GM23338 (cell line): Measurements from ENCODE around the gene DPEP3. TPM values are rescaled to one million over a fixed set of nuclear protein-coding genes. Genes with fewer than 3 reads are reported as not detected.
"Not testable (repeated sequence)": the region's sequence is repeated elsewhere in the genome, so short reads cannot be mapped to it uniquely, and the experiment has no call there.

Source experiments
- ATAC-seq: fragments of 200-7000 bp; cut with Tn5 transposase; 3 replicates; pipeline ENCODE4 v1.9.1; 2020
- DNase-seq: peaks from one replicate; pipeline ENCODE4 v3.0.0-alpha.2; 2015; ENCODE audit warnings: low spot score
- H2AFZ ChIP-seq: fragments of 200-600 bp; sonication (generic); 2 replicates; pipeline ENCODE4 v1.8.0; 2016; ENCODE audit warnings: antibody characterized with exemption, mild to moderate bottlenecking, moderate library complexity
- H3F3A ChIP-seq: fragments of 200-600 bp; sonication (generic); replicated peaks from 2 replicates; pipeline ENCODE4 v1.8.0; 2017; ENCODE audit warnings: antibody characterized with exemption, mixed run types, low read depth
- H3K27ac ChIP-seq: fragments of 200-600 bp; sonication (generic); 2 replicates; pipeline ENCODE4 v1.6.1; 2016; ENCODE audit warnings: low read depth
- H3K27me3 ChIP-seq: fragments of 200-600 bp; sonication (generic); 2 replicates; pipeline ENCODE4 v1.8.0; 2016; ENCODE audit warnings: mild to moderate bottlenecking, mixed run types, moderate library complexity; ENCODE audit not compliant: insufficient read depth
- H3K36me3 ChIP-seq: fragments of 200-600 bp; sonication (generic); 2 replicates; pipeline ENCODE4 v1.8.0; 2016; ENCODE audit warnings: mild to moderate bottlenecking; ENCODE audit not compliant: insufficient read depth
- H3K4me1 ChIP-seq: fragments of 200-600 bp; sonication (generic); 2 replicates; pipeline ENCODE4 v1.8.0; 2016; ENCODE audit warnings: mild to moderate bottlenecking, moderate library complexity; ENCODE audit not compliant: insufficient read depth
- H3K4me2 ChIP-seq: fragments of 200-600 bp; sonication (generic); 2 replicates; pipeline ENCODE4 v1.7.1; 2017; ENCODE audit warnings: mixed run types
- H3K4me3 ChIP-seq: fragments of 200-600 bp; sonication (generic); 2 replicates; pipeline ENCODE4 v1.6.1; 2016; ENCODE audit warnings: mixed run types
- H3K79me2 ChIP-seq: fragments of 200-600 bp; sonication (generic); replicated peaks from 2 replicates; pipeline ENCODE4 v1.8.0; 2017; ENCODE audit warnings: mild to moderate bottlenecking; ENCODE audit not compliant: insufficient read depth
- H3K9me2 ChIP-seq: fragments of 200-600 bp; sonication (generic); 2 replicates; pipeline ENCODE4 v1.8.0; 2017; ENCODE audit not compliant: insufficient read depth
- H4K20me1 ChIP-seq: fragments of 200-600 bp; sonication (generic); replicated peaks from 2 replicates; pipeline ENCODE4 v1.8.0; 2017; ENCODE audit warnings: mild to moderate bottlenecking; ENCODE audit not compliant: insufficient read depth
- H3K27ac Mint-ChIP-seq: 2 replicates; pipeline ENCODE4 v1.8.0; 2020; ENCODE audit warnings: inconsistent platforms, mild to moderate bottlenecking, moderate library complexity, mixed read lengths
- H3K27me3 Mint-ChIP-seq: 3 replicates; pipeline ENCODE4 v1.8.0; 2022; ENCODE audit warnings: low read depth, mild to moderate bottlenecking, moderate library complexity, mixed read lengths, inconsistent platforms; ENCODE audit not compliant: insufficient read depth, poor library complexity
- H3K36me3 Mint-ChIP-seq: 3 replicates; pipeline ENCODE4 v1.8.0; 2021; ENCODE audit warnings: low read depth, mild to moderate bottlenecking, inconsistent platforms, moderate library complexity, mixed read lengths
- H3K4me1 Mint-ChIP-seq: 3 replicates; pipeline ENCODE4 v1.8.0; 2020; ENCODE audit warnings: mild to moderate bottlenecking, inconsistent platforms, mixed read lengths
- H3K4me3 Mint-ChIP-seq: 3 replicates; pipeline ENCODE4 v1.8.0; 2021; ENCODE audit warnings: moderate library complexity, mild to moderate bottlenecking, inconsistent platforms, mixed read lengths
- H3K9me3 Mint-ChIP-seq: 3 replicates; pipeline ENCODE4 v1.8.0; 2020; ENCODE audit warnings: moderate library complexity, mild to moderate bottlenecking, inconsistent platforms, mixed read lengths
- ETS1 ChIP-seq: IDR thresholded peaks from 2 replicates; pipeline ENCODE4 v1.6.1; 2016; ENCODE audit warnings: antibody characterized with exemption
- EZH2 ChIP-seq: fragments of 200-600 bp; sonication (generic); IDR thresholded peaks from one replicate; pipeline ENCODE4 v1.8.0; 2017; ENCODE audit warnings: antibody characterized with exemption, mild to moderate bottlenecking, low read depth; ENCODE audit not compliant: unreplicated experiment
- EZH2phosphoT487 ChIP-seq: fragments of 200-600 bp; sonication (generic); IDR thresholded peaks from one replicate; pipeline ENCODE4 v1.8.1; 2018; ENCODE audit warnings: antibody characterized with exemption; ENCODE audit not compliant: unreplicated experiment
- JUNB ChIP-seq: IDR thresholded peaks from one replicate; pipeline ENCODE4 v1.6.1; 2016; ENCODE audit warnings: antibody characterized with exemption; ENCODE audit not compliant: unreplicated experiment
- NANOG ChIP-seq: IDR thresholded peaks from 2 replicates; pipeline ENCODE4 v1.6.1; 2016; ENCODE audit warnings: antibody characterized with exemption, borderline replicate concordance
- POLR2AphosphoS5 ChIP-seq: IDR thresholded peaks from 2 replicates; pipeline ENCODE4 v1.6.1; 2016; ENCODE audit warnings: antibody characterized with exemption, low read depth
- REST ChIP-seq: IDR thresholded peaks from one replicate; pipeline ENCODE4 v1.6.1; 2018; ENCODE audit warnings: antibody characterized with exemption; ENCODE audit not compliant: unreplicated experiment
- STAT1 ChIP-seq: IDR thresholded peaks from one replicate; pipeline ENCODE4 v1.6.1; 2016; ENCODE audit warnings: antibody characterized with exemption; ENCODE audit not compliant: unreplicated experiment
- ZNF114 ChIP-seq: fragments of 250-450 bp; sonication (Bioruptor Pico); IDR thresholded peaks from 2 replicates; pipeline ENCODE4 v1.5.0; 2020; ENCODE audit warnings: mild to moderate bottlenecking, moderate library complexity
- ZNF331 ChIP-seq: fragments of 250-450 bp; sonication (Bioruptor Pico); IDR thresholded peaks from 2 replicates; pipeline ENCODE4 v1.5.0; 2020; ENCODE audit warnings: low read depth, mild to moderate bottlenecking, moderate library complexity
- ZNF462 ChIP-seq: fragments of 250-450 bp; sonication (Bioruptor Pico); IDR thresholded peaks from 2 replicates; pipeline ENCODE4 v1.5.0; 2020; ENCODE audit warnings: mild to moderate bottlenecking, moderate library complexity
- polyA plus RNA-seq: library from polyadenylated mRNA; unstranded; fragments of >200 nt; fragmentation: Nextera tagmentation; extraction: Ambion mirVana; gene quantifications from 2 replicates; pipeline ENCODE4 v1.2.1, GENCODE V29; 2016
- total RNA-seq: library from RNA; depleted of rRNA; stranded (reverse); fragments of >200 nt; shearing (Covaris generic); gene quantifications from 2 replicates; pipeline ENCODE4 v1.2.3, GENCODE V29; 2014
- TF ChIP-seq, protein P1 (sequence below), 2 experiments: fragments of 200-600 bp in 1 of 2; sonication (generic) in 1 of 2; conservative IDR thresholded peaks; 2 replicates each; pipeline versions ENCODE4 v1.5.1 to v1.6.1; 2016 to 2017; ENCODE audit warnings: antibody characterized with exemption in 2 of 2, low read depth in 2 of 2, mild to moderate bottlenecking in 2 of 2, moderate library complexity in 1 of 2

The DPEP3 gene
- total and polyA plus RNA-seq, 2 experiments from 2014 or later: 8.8 to 18.4 TPM

GRCh38 chr16:67995423-67995822 is 15.1 kb upstream of the DPEP3 start:
- H3K4me1 Mint-ChIP-seq: no peaks in the 10 kb centered on the region
- no peaks in the 10 kb centered on the region for H3K79me2 ChIP-seq
- no peaks in the 10 kb centered on the region for H4K20me1 ChIP-seq
- no peak overlapping the region for H3K4me2 ChIP-seq
- H3K36me3 ChIP-seq: no peaks in the 10 kb centered on the region
- no peaks in the 10 kb centered on the region for H3K9me2 ChIP-seq
- H2AFZ ChIP-seq: no peak overlapping the region
- ATAC-seq: no peak
- no peaks in the 10 kb centered on the region for H3K9me3 Mint-ChIP-seq
- no peak overlapping the region for H3K4me3 Mint-ChIP-seq
- DNase-seq: no peak
- H3K4me3 ChIP-seq: no peak overlapping the region
- no peak overlapping the region for H3K27ac ChIP-seq
- H3K4me1 ChIP-seq: no peaks in the 10 kb centered on the region
- TF ChIP-seq REST: no peak
- TF ChIP-seq EZH2: no peak
- no peak for TF ChIP-seq ZNF114 (CRISPR knock-in tag)
- TF ChIP-seq NANOG: no peak
- TF ChIP-seq POLR2AphosphoS5: no peak
- TF ChIP-seq EZH2phosphoT487: no peak
- TF ChIP-seq ZNF462 (CRISPR knock-in tag): no peak
- no peak for TF ChIP-seq ZNF331
- TF ChIP-seq, protein P1, sequence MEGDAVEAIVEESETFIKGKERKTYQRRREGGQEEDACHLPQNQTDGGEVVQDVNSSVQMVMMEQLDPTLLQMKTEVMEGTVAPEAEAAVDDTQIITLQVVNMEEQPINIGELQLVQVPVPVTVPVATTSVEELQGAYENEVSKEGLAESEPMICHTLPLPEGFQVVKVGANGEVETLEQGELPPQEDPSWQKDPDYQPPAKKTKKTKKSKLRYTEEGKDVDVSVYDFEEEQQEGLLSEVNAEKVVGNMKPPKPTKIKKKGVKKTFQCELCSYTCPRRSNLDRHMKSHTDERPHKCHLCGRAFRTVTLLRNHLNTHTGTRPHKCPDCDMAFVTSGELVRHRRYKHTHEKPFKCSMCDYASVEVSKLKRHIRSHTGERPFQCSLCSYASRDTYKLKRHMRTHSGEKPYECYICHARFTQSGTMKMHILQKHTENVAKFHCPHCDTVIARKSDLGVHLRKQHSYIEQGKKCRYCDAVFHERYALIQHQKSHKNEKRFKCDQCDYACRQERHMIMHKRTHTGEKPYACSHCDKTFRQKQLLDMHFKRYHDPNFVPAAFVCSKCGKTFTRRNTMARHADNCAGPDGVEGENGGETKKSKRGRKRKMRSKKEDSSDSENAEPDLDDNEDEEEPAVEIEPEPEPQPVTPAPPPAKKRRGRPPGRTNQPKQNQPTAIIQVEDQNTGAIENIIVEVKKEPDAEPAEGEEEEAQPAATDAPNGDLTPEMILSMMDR (conservative IDR thresholded peaks at IDR 0.05; ENCODE audit: low read depth in 2 of 2): no peak
- no peak for TF ChIP-seq JUNB
- no peak for TF ChIP-seq ETS1
- no peak for TF ChIP-seq STAT1
- H3K27ac Mint-ChIP-seq: no peak overlapping the region
- H3K27me3 Mint-ChIP-seq: peaks cover 13% of the 10 kb centered on the region
- H3K36me3 Mint-ChIP-seq: no peaks in the 10 kb centered on the region
- H3F3A ChIP-seq: 0 out of 2 replicates have a peak, but pooled peaks cover 3% of the 10 kb centered on the region
- peaks cover 3% of the 10 kb centered on the region; the same call in 1 of the 2 replicates for H3K27me3 ChIP-seq

- H3K79me2 ChIP-seq, H3K36me3 ChIP-seq, H3K4me1 Mint-ChIP-seq, DNase-seq, H3K36me3 Mint-ChIP-seq, H3K9me3 Mint-ChIP-seq, H3K27me3 ChIP-seq, H3K4me2 ChIP-seq, ATAC-seq, H3K27ac ChIP-seq, H3K4me3 ChIP-seq, H2AFZ ChIP-seq, H3K4me1 ChIP-seq, H4K20me1 ChIP-seq, H3F3A ChIP-seq, H3K9me2 ChIP-seq, H3K4me3 Mint-ChIP-seq, H3K27ac Mint-ChIP-seq: not testable (repeated sequence)
- peaks cover 13% of the 10 kb centered on the region for H3K27me3 Mint-ChIP-seq
Measured at GRCh38 chr16:67994040-67994408, 13.7 kb upstream of the DPEP3 start.
